Endodermal cell (in vitro differentiated cells): ENCODE measurements around the gene C2CD4B. TPM values are rescaled to one million over a fixed set of nuclear protein-coding genes. Genes with fewer than 3 reads are reported as not detected.

Experiments
- DNase-seq: peaks from one replicate; pipeline ENCODE4 v3.0.0-alpha.2; 2017
- H3K27ac ChIP-seq: 2 replicates; pipeline ENCODE4 v1.5.1; 2013; ENCODE audit warnings: mild to moderate bottlenecking, low read depth, low read length, moderate library complexity
- H3K27me3 ChIP-seq: 2 replicates; pipeline ENCODE4 v1.6.1; 2013; ENCODE audit warnings: mild to moderate bottlenecking, low read length, moderate library complexity; ENCODE audit not compliant: insufficient read depth, control insufficient read depth, poor library complexity, severe bottlenecking
- H3K36me3 ChIP-seq: 2 replicates; pipeline ENCODE4 v1.7.0; 2013; ENCODE audit warnings: mild to moderate bottlenecking, low read length, moderate library complexity; ENCODE audit not compliant: control insufficient read depth, insufficient read depth
- H3K4me1 ChIP-seq: one replicate; pipeline ENCODE4 v1.7.0; 2013; ENCODE audit warnings: low read length; ENCODE audit not compliant: control insufficient read depth, insufficient read depth
- H3K4me3 ChIP-seq: 2 replicates; pipeline ENCODE4 v1.5.1; 2013; ENCODE audit warnings: mild to moderate bottlenecking, low read length, moderate library complexity
- H3K9ac ChIP-seq: 2 replicates; pipeline ENCODE4 v1.6.1; 2013; ENCODE audit warnings: mild to moderate bottlenecking, low read length, moderate library complexity; ENCODE audit not compliant: poor library complexity, severe bottlenecking; ENCODE audit errors: extremely low read depth
- H3K9me3 ChIP-seq: 2 replicates; pipeline ENCODE4 v1.6.1; 2013; ENCODE audit warnings: mild to moderate bottlenecking, low read length, moderate library complexity; ENCODE audit not compliant: control insufficient read depth
- H3K27ac Mint-ChIP-seq: 2 replicates; pipeline ENCODE4 v1.8.0; 2020; ENCODE audit warnings: mixed read lengths
- H3K27me3 Mint-ChIP-seq: 2 replicates; pipeline ENCODE4 v1.8.0; 2021; ENCODE audit warnings: mild to moderate bottlenecking, mixed read lengths; ENCODE audit not compliant: insufficient read depth
- H3K36me3 Mint-ChIP-seq: 2 replicates; pipeline ENCODE4 v1.8.0; 2020; ENCODE audit warnings: low read depth, mixed read lengths
- H3K4me1 Mint-ChIP-seq: 2 replicates; pipeline ENCODE4 v1.8.0; 2020; ENCODE audit warnings: mixed read lengths
- H3K4me3 Mint-ChIP-seq: 2 replicates; pipeline ENCODE4 v1.8.0; 2020; ENCODE audit warnings: mild to moderate bottlenecking, moderate library complexity, mixed read lengths
- H3K9me3 Mint-ChIP-seq: 2 replicates; pipeline ENCODE4 v1.8.0; 2020; ENCODE audit warnings: mild to moderate bottlenecking, mixed read lengths
- CTCF ChIP-seq: fragments of 200-600 bp; sonication (generic); conservative IDR thresholded peaks from 2 replicates; pipeline ENCODE4 v1.5.0; 2021; ENCODE audit warnings: antibody characterized with exemption, mild to moderate bottlenecking
- WGBS, 2 experiments: methylation state at CpG; one replicate each; pipeline versions ENCODE4 v1.1.5 to v1.1.7; 2013; ENCODE audit warnings: missing lambda C conversion rate in 2 of 2, mixed read lengths in 1 of 2; ENCODE audit not compliant: insufficient coverage in 1 of 2, insufficient read length in 1 of 2; 5-methylcytosine and 5-hydroxymethylcytosine counted together
- long read RNA-seq, 4 experiments: library from polyadenylated mRNA in 2 of 4; library from RNA in 1 of 4; library from capped mRNA in 1 of 4; stranded (forward) in 3 of 4; unstranded in 1 of 4; transcript quantifications; one replicate each; pipeline ENCODE4 v2.0.0, GENCODE V29; 2020 to 2021; ENCODE audit warnings: inconsistent platforms in 1 of 4
- polyA plus RNA-seq, 2 experiments: library from polyadenylated mRNA; stranded (reverse); fragments of 50-300 nt; gene quantifications; one replicate each; pipeline ENCODE4 v1.2.3, GENCODE V29; 2013
- total RNA-seq, 2 donors: library from RNA; stranded (reverse); fragmentation: NEBNext Ultra II Directional in 1 of 2; extraction: Animal tissue kit (Norgen Biotek cat#: 25700) in 1 of 2; gene quantifications; 2 replicates in 1 of 2; 3 replicates in 1 of 2; pipeline ENCODE4 v1.2.1, GENCODE V29; 2021

The C2CD4B gene
- under 1 TPM; 0.22 to 0.66 TPM for total RNA-seq
- polyA plus RNA-seq (2013, experiment 1 of 2) = 0.18 TPM
- 0.29 TPM for polyA plus RNA-seq (2013, experiment 2 of 2)
- long read RNA-seq, experiment 1 = 0 reads
- long read RNA-seq, experiment 2 = 0 reads
- long read RNA-seq, experiment 3 = 0 reads
- long read RNA-seq, experiment 4 = 0 reads

DNA sequence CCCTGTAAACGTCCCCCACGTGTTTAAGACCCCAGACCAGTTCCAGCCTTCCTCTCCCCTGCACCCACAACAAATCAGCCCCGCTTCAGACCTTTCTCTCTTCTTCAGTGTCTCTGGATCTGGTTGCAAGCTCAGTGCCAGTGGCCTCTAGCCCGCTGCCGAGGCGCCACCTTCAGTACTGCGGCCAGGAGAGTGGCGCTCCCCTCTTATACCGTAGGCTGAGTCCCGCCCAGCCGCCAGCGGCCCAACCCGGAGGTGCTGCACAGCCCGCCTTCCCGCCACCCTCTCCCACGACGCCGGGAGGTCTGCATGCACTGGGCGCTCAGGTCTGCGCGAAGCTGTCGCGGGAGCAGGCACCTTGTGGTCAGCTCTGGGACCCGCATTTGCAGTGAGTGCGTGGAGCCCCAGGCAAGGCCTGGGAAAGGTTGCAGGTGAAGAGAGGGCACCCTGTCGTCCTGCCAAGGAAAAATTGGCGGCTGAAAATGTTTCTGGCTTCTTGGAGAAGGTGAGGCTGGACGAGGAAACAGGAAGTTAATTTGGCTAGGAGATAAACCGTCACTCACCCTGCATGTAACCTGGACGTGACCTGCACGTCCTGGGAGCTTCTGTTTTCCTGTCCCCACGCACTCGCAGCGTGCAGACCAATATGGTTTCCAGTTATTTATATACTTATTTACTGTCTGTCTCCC, at the start of gene C2CD4B:
Gene C2CD4B (minus strand): TSS at position 182 of the 689 bp plus-strand sequence. CDS start 301 bp downstream, outside the sequence.
- peak; percentile 90 for DNase-seq
- no peaks in the 10 kb centered on the region for H3K9me3 ChIP-seq
- Mint-ChIP-seq H3K4me3 (peak within 1 kb of the TSS; percentile 58), H3K4me1 (peaks cover 2% of the 10 kb centered on the region), H3K9me3 (peaks cover 2% of the 10 kb centered on the region), H3K27me3 (peaks cover 70% of the 10 kb centered on the region), H3K36me3 (no peaks in the 10 kb centered on the region), H3K27ac (no peak within 1 kb of the TSS)
- 29 to 30% methylated on average over 24 to 34 of the region's 34 CpGs for WGBS, 2 experiments
- peaks cover 73% of the 10 kb centered on the region for H3K27me3 ChIP-seq
- no peaks in the 10 kb centered on the region for H3K36me3 ChIP-seq
- H3K4me1 ChIP-seq = no peaks in the 10 kb centered on the region
- H3K9ac ChIP-seq = no peak within 1 kb of the TSS
- no peak within 1 kb of the TSS for H3K27ac ChIP-seq
- H3K4me3 ChIP-seq = peak within 1 kb of the TSS; percentile 67
- TF ChIP-seq CTCF = peak; percentile 49

DNA sequence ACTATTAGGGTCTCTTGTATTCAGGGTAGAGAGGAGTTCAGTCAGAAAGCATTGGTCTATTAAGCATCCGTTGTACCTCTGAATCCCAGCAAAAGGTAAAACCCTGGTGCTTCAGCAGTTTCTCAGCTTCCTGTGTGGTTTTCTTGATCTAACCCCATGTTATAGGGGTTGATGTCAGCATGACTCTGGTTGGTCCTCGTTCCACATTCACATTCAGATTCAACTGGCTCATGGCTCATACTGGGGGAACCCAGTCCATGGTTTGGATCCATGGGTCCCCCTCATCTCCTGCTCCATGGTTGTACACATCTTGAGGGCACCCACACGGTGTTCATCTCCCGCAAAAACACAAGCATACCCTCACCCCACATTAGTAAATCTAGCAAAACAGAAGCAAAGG, 47.7 kb upstream of the C2CD4B start:
- Mint-ChIP-seq H3K27me3 (peaks cover 2% of the 10 kb centered on the region), H3K9me3 (peaks cover 82% of the 10 kb centered on the region), H3K4me1 (peaks cover 12% of the 10 kb centered on the region), H3K36me3 (peaks cover 5% of the 10 kb centered on the region), H3K27ac (no peak overlapping the region), H3K4me3 (no peak overlapping the region)
- Histone ChIP-seq H3K27me3 (no peaks in the 10 kb centered on the region), H3K4me1 (no peaks in the 10 kb centered on the region), H3K4me3 (no peak overlapping the region), H3K27ac (no peak overlapping the region), H3K9me3 (peaks cover 58% of the 10 kb centered on the region), H3K36me3 (no peaks in the 10 kb centered on the region), H3K9ac (no peak overlapping the region)
- no peak for TF ChIP-seq CTCF
- no peak for DNase-seq
- WGBS, 2 experiments = 83 to 88% methylated on average over 2 to 4 of the region's 4 CpGs

DNA sequence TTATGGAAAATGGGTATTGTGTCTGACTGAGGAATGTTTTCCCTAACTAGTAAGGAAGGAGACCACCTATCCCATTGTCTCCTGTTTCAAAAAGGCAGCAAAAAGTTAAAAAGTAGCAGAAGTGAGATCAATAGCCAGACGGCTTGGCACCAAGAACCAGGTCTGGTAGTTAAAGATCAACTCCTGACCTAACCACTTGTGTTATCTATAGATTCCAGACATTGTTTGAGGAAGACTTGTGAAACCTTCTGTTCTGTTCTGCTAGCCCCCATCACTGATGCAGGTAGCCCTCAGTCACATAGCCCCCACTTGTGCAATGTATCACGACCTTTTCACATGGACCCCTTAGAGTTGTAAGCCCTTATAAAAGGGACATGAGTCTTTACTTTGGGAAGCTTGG, 46.3 kb upstream of the C2CD4B start:
- no peak overlapping the region for H3K27ac ChIP-seq
- WGBS, 2 experiments = 86 to 96% methylated on average over 2 of the region's 2 CpGs
- H3K9me3 Mint-ChIP-seq = peaks cover 70% of the 10 kb centered on the region
- DNase-seq = no peak
- H3K36me3 ChIP-seq = no peaks in the 10 kb centered on the region
- H3K4me3 Mint-ChIP-seq = no peak overlapping the region
- no peak for TF ChIP-seq CTCF
- H3K27ac Mint-ChIP-seq = no peak overlapping the region
- no peaks in the 10 kb centered on the region for H3K27me3 ChIP-seq
- H3K4me1 ChIP-seq = no peaks in the 10 kb centered on the region
- H3K9ac ChIP-seq = no peak overlapping the region
- H3K9me3 ChIP-seq = peaks cover 46% of the 10 kb centered on the region
- peaks cover 12% of the 10 kb centered on the region for H3K4me1 Mint-ChIP-seq
- H3K4me3 ChIP-seq = peak overlapping the region; percentile 66
- H3K36me3 Mint-ChIP-seq = no peaks in the 10 kb centered on the region
- H3K27me3 Mint-ChIP-seq = peaks cover 2% of the 10 kb centered on the region
